Esophagus (tissue), 2 donors: ENCODE data around the gene FOSL1. TPM values are rescaled to one million over a fixed set of nuclear protein-coding genes. Genes with fewer than 3 reads are reported as not detected.
"Not testable (repeated sequence)": the region's sequence is repeated elsewhere in the genome, so short reads cannot be mapped to it uniquely, and the experiment has no call there.

Experiments
- H3K27ac ChIP-seq, 2 donors: one replicate each; pipeline ENCODE4 v1.5.1; 2013; ENCODE audit warnings: low read depth in 2 of 2, mild to moderate bottlenecking in 2 of 2, inconsistent platforms in 1 of 2, low read length in 1 of 2, moderate library complexity in 1 of 2
- H3K27me3 ChIP-seq, 2 donors: one replicate each; pipeline ENCODE4 v1.6.1; 2013; ENCODE audit warnings: low read length in 2 of 2, control low read depth in 1 of 2, mild to moderate bottlenecking in 1 of 2; ENCODE audit not compliant: insufficient read depth in 2 of 2, control insufficient read depth in 1 of 2
- H3K36me3 ChIP-seq, 2 donors: one replicate each; pipeline ENCODE4 v1.6.1; 2013; ENCODE audit warnings: low read length in 1 of 2; ENCODE audit not compliant: control insufficient read depth in 2 of 2, insufficient read depth in 2 of 2
- H3K4me1 ChIP-seq, 2 donors: one replicate each; pipeline ENCODE4 v1.6.1; 2013; ENCODE audit warnings: low read length in 1 of 2; ENCODE audit not compliant: control insufficient read depth in 2 of 2, insufficient read depth in 2 of 2
- H3K4me3 ChIP-seq, 2 donors: one replicate each; pipeline ENCODE4 v1.5.1; 2013; ENCODE audit warnings: low read length in 2 of 2, mild to moderate bottlenecking in 2 of 2, low read depth in 1 of 2, moderate library complexity in 1 of 2
- H3K9me3 ChIP-seq, 2 donors: one replicate each; pipeline ENCODE4 v1.6.1; 2013; ENCODE audit warnings: mild to moderate bottlenecking in 2 of 2, low read depth in 1 of 2, low read length in 1 of 2, moderate library complexity in 1 of 2; ENCODE audit not compliant: control insufficient read depth in 2 of 2, insufficient read depth in 1 of 2
- WGBS, 2 donors: extraction: QIAGEN DNeasy Blood & Tissue Kit; methylation state at CpG; one replicate each; pipeline ENCODE4 v1.1.7; 2013; 5-methylcytosine and 5-hydroxymethylcytosine counted together
- polyA plus RNA-seq, 2 donors: library from polyadenylated mRNA; stranded (reverse); fragments of 200-250 nt; gene quantifications; one replicate each; pipeline ENCODE4 v1.2.3, GENCODE V29; 2013
- donor health status: healthy with polysubstance abuse.
- donor health status: Bipolar disorder and iron deficiency.

The FOSL1 gene
- polyA plus RNA-seq, 2 donors = 26.7 to 39.6 TPM

GRCh38 chr11:65892137-65892540 lies 8.0 kb downstream of the FOSL1 start:
- H3K4me1 ChIP-seq = peaks cover 7 to 13% of the 10 kb centered on the region in 2 donors
- H3K27ac ChIP-seq = peak overlapping the region; percentile 98
- H3K4me3 ChIP-seq = peak overlapping the region in 1 of 2 donors; percentile 53
- H3K9me3 ChIP-seq, H3K36me3 ChIP-seq, H3K27me3 ChIP-seq: not testable (repeated sequence)
- WGBS, 2 donors = 59 to 61% methylated on average over 5 of the region's 5 CpGs

GRCh38 chr11:65891219-65892136 lies 8.7 kb downstream of the FOSL1 start:
- Histone ChIP-seq H3K4me1 (peaks cover 7 to 13% of the 10 kb centered on the region in 2 donors), H3K27ac (peak overlapping the region; percentile 98), H3K27me3 (no peaks in the 10 kb centered on the region), H3K9me3 (no peaks in the 10 kb centered on the region), H3K4me3 (peak overlapping the region; percentile 53 to 77), H3K36me3 (no peaks in the 10 kb centered on the region)
- 7 to 9% methylated on average over 45 to 57 of the region's 57 CpGs for WGBS, 2 donors

- 0% methylated on average over 81 to 94 of the region's 94 CpGs for WGBS, 2 donors
- Histone ChIP-seq H3K27me3 (no peaks in the 10 kb centered on the region), H3K4me1 (peaks cover 7 to 13% of the 10 kb centered on the region in 2 donors)
These were observed 9.6 kb downstream of the FOSL1 start, which contains the start of gene CCDC85B for GRCh38 chr11:65890324-65891218. Gene CCDC85B, plus strand, starts transcription at chr11:65890673. Its CDS starts 111 bp downstream, at chr11:65890784.

GRCh38 chr11:65888163-65888814 lies 11.9 kb downstream of the FOSL1 start, which contains the start of gene FIBP:
Gene FIBP, minus strand, starts transcription at chr11:65888471. Its CDS starts 53 bp downstream, at chr11:65888418.
- H3K4me1 ChIP-seq = peaks cover 5 to 13% of the 10 kb centered on the region in 2 donors
- H3K36me3 ChIP-seq = peaks cover 0 to 21% of the 10 kb centered on the region in 2 donors
- peak within 1 kb of the TSS; percentile 54 to 68 for H3K4me3 ChIP-seq
- H3K27ac ChIP-seq = peak within 1 kb of the TSS; percentile 97 to 98
- H3K27me3 ChIP-seq = no peaks in the 10 kb centered on the region
- H3K9me3 ChIP-seq = no peaks in the 10 kb centered on the region
- WGBS, 2 donors = 0 to 1% methylated on average over 54 to 57 of the region's 57 CpGs

More at GRCh38 chr11:65890324-65891218, 9.6 kb downstream of the FOSL1 start, which contains the start of gene CCDC85B:
- Histone ChIP-seq H3K9me3 (no peaks in the 10 kb centered on the region), H3K36me3 (peaks cover 0 to 3% of the 10 kb centered on the region in 2 donors), H3K27ac (peak within 1 kb of the TSS; percentile 98), H3K4me3 (peak within 1 kb of the TSS; percentile 53 to 77)

GRCh38 chr11:65887723-65888162 lies 12.4 kb downstream of the FOSL1 start:
- H3K36me3 ChIP-seq = peaks cover 2 to 26% of the 10 kb centered on the region in 2 donors
- H3K4me1 ChIP-seq = peaks cover 5 to 13% of the 10 kb centered on the region in 2 donors
- 4% methylated on average over 22 to 23 of the region's 23 CpGs for WGBS, 2 donors
- H3K4me3 ChIP-seq = peak overlapping the region; percentile 54 to 68
- peak overlapping the region; percentile 97 to 98 for H3K27ac ChIP-seq
- H3K27me3 ChIP-seq = no peaks in the 10 kb centered on the region
- no peaks in the 10 kb centered on the region for H3K9me3 ChIP-seq

- Histone ChIP-seq H3K27me3 (no peaks in the 10 kb centered on the region), H3K4me1 (peaks cover 5 to 13% of the 10 kb centered on the region in 2 donors), H3K9me3 (no peaks in the 10 kb centered on the region), H3K4me3 (peak overlapping the region in 1 of 2 donors; percentile 5), H3K27ac (peak overlapping the region; percentile 97 to 98), H3K36me3 (peaks cover 2 to 33% of the 10 kb centered on the region in 2 donors)
- 80 to 82% methylated on average over 14 of the region's 14 CpGs for WGBS, 2 donors
These were observed 13.1 kb downstream of the FOSL1 start for GRCh38 chr11:65886826-65887722.

GRCh38 chr11:65885808-65886536 lies 14.2 kb downstream of the FOSL1 start:
- Histone ChIP-seq H3K4me3 (no peak overlapping the region), H3K27me3 (no peaks in the 10 kb centered on the region), H3K9me3 (no peaks in the 10 kb centered on the region), H3K36me3 (peaks cover 2 to 34% of the 10 kb centered on the region in 2 donors), H3K27ac (no peak overlapping the region), H3K4me1 (peaks cover 0 to 6% of the 10 kb centered on the region in 2 donors)
- 90% methylated on average over 12 of the region's 12 CpGs for WGBS, 2 donors

- no peak overlapping the region for H3K27ac ChIP-seq
- peaks cover 2 to 34% of the 10 kb centered on the region in 2 donors for H3K36me3 ChIP-seq
- H3K9me3 ChIP-seq = no peaks in the 10 kb centered on the region
- no peaks in the 10 kb centered on the region for H3K27me3 ChIP-seq
- no peak overlapping the region for H3K4me3 ChIP-seq
- 92 to 96% methylated on average over 7 of the region's 7 CpGs for WGBS, 2 donors
- H3K4me1 ChIP-seq = peaks cover 0 to 6% of the 10 kb centered on the region in 2 donors
These were observed 15.0 kb downstream of the FOSL1 start for GRCh38 chr11:65885231-65885630.
